Activated CD4-positive, alpha-beta T cell treated with anti-CD3 and anti-CD28 coated beads for 36 hours (primary cell): ENCODE data around the gene NAV2. TPM values are rescaled to one million over a fixed set of nuclear protein-coding genes. Genes with fewer than 3 reads are reported as not detected.
"Not testable (repeated sequence)": the region's sequence is repeated elsewhere in the genome, so short reads cannot be mapped to it uniquely, and the experiment has no call there.

Experiments
- ATAC-seq: fragments of 200-7000 bp; cut with Tn5 transposase; one replicate; pipeline ENCODE4 v1.10.0; 2021; ENCODE audit warnings: mild to moderate bottlenecking, moderate library complexity
- CTCF ChIA-PET: fragments of 350-600 bp; sonication (Branson Sonifier 250); formaldehyde crosslinking; loops from one replicate; lab custom pipeline; 2021; ENCODE audit warnings: antibody characterized with exemption; lab: Charles Lee
- POLR2A ChIA-PET: fragments of 350-600 bp; sonication (Branson Sonifier 250); formaldehyde crosslinking; loops from one replicate; lab custom pipeline; 2021; ENCODE audit warnings: antibody characterized with exemption, inconsistent platforms; lab: Charles Lee
- DNase-seq: peaks from one replicate; pipeline ENCODE4 v3.0.0-alpha.2; 2020
- H3K27ac Mint-ChIP-seq: one replicate; pipeline ENCODE4 v1.8.0; 2021; ENCODE audit warnings: mixed read lengths
- H3K27me3 Mint-ChIP-seq: one replicate; pipeline ENCODE4 v1.8.0; 2021; ENCODE audit warnings: mixed read lengths
- H3K36me3 Mint-ChIP-seq: one replicate; pipeline ENCODE4 v1.8.0; 2021; ENCODE audit warnings: low read depth, mixed read lengths
- H3K4me1 Mint-ChIP-seq: one replicate; pipeline ENCODE4 v1.8.0; 2021; ENCODE audit warnings: mixed read lengths
- H3K4me3 Mint-ChIP-seq: one replicate; pipeline ENCODE4 v1.8.0; 2021; ENCODE audit warnings: mild to moderate bottlenecking, moderate library complexity, mixed read lengths
- H3K9me3 Mint-ChIP-seq: one replicate; pipeline ENCODE4 v1.8.0; 2021; ENCODE audit warnings: low read depth, mixed read lengths
- intact Hi-C, 2 experiments: fragments of 100-400 bp; cut with DNase I in 1 of 2; cut with micrococcal nuclease in 1 of 2; formaldehyde crosslinking; loops; one replicate each; pipeline versions ENCODE4 v1.14.2 to v1.15.1; 2022 to 2024; cut with DNase I, micrococcal nuclease
- total RNA-seq, 2 experiments: library from RNA; stranded (reverse); gene quantifications; one replicate each; pipeline ENCODE4 v1.2.3, GENCODE V29; 2021

The NAV2 gene
- total RNA-seq, 2 experiments from 2014 or later, result 0.54 to 0.55 TPM

DNA sequence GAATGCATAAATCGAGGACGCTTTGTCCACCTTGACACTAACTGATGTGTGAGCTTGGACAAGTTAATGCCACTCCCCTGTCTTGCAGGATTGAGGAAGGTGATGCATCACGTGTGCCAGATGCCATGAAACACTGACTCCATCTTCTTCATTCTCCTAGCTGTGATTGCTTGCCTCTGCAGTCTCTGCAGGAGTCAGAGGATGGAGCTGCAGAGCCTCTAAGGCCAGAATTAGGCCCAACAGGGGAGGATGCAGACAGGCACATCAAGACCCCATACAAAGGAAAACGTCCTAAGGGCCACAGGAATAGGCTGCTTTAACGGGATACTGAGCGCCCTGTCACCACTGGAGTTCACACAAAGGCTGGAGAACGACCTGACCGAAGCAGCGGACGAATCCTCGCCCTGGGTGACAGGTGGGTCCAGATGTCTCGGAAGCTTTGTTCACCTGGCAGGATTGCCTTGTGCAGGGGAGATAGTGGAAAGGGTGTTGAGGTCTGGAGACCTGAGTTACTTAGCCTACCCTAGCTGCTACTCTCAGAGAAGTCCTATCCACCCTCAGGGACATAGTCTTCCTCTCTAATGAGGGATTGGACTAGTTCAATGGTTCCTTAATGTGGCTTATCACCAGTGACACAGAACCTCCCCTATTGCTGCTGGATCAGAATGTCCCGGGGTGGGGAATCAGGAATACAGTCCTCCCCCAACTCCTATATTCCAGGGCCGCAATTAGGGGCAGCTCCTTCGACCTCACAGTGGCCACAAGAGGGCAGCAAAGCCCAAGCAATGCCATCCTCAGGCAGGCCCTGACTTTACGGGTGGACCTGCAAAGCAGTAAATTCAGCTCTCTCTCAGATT is 415.3 kb downstream of the NAV2 start:
- intact Hi-C loops, result loop anchor here (1.0 to 5.0 kb wide), 5 partner anchors 209 to 545 kb away; no protein-coding TSS in a partner anchor
- ChIA-PET POLR2A (no interaction called here), CTCF (interaction anchor here (0.5 to 3.4 kb wide), 42 partner anchors 9 to 1053 kb away, joined by 3 to 109 read pairs (median 4); no protein-coding TSS in a partner anchor)
- DNase-seq (peak; percentile 88), ATAC-seq (peak; percentile 83)
- peaks cover 10% of the 10 kb centered on the region for H3K4me1 Mint-ChIP-seq
- H3K27me3 Mint-ChIP-seq, result peaks cover 10% of the 10 kb centered on the region
- no peaks in the 10 kb centered on the region for H3K36me3 Mint-ChIP-seq
- H3K9me3 Mint-ChIP-seq, result no peaks in the 10 kb centered on the region
- no peak overlapping the region for H3K27ac Mint-ChIP-seq
- no peak overlapping the region for H3K4me3 Mint-ChIP-seq

DNA sequence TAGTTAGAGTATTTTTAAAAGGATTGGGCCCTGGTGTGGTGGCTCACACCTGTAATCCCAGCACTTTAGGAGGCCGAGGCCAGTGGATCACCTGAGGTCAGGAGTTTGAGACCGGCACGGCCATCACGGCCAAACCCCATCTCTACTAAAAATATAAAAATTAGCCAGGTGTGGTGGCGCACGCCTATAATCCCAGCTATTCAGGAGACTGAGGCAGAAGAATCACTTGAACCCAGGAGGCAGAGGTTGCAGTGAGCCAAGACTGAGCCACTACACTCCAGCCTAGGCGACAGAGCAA is 415.8 kb downstream of the NAV2 start:
- Mint-ChIP-seq H3K4me1 (peaks cover 10% of the 10 kb centered on the region), H3K27me3 (peaks cover 11% of the 10 kb centered on the region)
- POLR2A ChIA-PET, H3K9me3 Mint-ChIP-seq, H3K36me3 Mint-ChIP-seq, ATAC-seq, DNase-seq, H3K27ac Mint-ChIP-seq, H3K4me3 Mint-ChIP-seq: not testable (repeated sequence)
- intact Hi-C loops, result loop anchor here (1.0 to 5.0 kb wide), 5 partner anchors 209 to 544 kb away; no protein-coding TSS in a partner anchor
- CTCF ChIA-PET, result interaction anchor here (0.6 to 3.4 kb wide), 33 partner anchors 9 to 1054 kb away, joined by 3 to 109 read pairs (median 5); no protein-coding TSS in a partner anchor

DNA sequence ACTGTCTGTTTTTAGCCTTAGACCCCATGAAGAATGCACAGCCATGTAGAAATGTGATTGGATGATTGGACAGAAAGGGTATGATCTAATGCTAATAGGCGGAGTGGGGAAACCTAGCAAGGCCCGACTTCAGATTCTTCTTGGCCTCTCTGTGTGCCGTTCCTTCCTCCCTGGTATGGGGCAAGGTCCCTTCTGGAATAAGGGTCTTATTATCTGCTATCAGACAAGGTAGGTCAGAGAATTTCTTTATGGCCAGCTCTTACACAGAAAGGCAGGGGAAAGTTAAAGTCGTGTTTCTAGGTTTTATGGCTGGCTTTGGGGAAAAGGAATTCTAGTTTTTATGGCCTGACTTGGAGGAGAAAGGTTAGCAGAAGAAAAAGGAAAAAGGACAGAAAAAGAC is 417.0 kb downstream of the NAV2 start:
- ChIA-PET CTCF (interaction anchor here (0.5 to 3.4 kb wide), 9 partner anchors 12 to 1791 kb away, joined by 3 to 109 read pairs (median 10); no protein-coding TSS in a partner anchor), POLR2A (no interaction called here)
- Mint-ChIP-seq H3K4me3 (no peak overlapping the region), H3K9me3 (no peaks in the 10 kb centered on the region), H3K27me3 (peaks cover 21% of the 10 kb centered on the region), H3K36me3 (no peaks in the 10 kb centered on the region), H3K4me1 (peaks cover 10% of the 10 kb centered on the region), H3K27ac (no peak overlapping the region)
- no peak for ATAC-seq
- intact Hi-C loops, result loop anchor here (2.0 to 5.0 kb wide), 3 partner anchors 192 to 543 kb away; no protein-coding TSS in a partner anchor
- no peak for DNase-seq

DNA sequence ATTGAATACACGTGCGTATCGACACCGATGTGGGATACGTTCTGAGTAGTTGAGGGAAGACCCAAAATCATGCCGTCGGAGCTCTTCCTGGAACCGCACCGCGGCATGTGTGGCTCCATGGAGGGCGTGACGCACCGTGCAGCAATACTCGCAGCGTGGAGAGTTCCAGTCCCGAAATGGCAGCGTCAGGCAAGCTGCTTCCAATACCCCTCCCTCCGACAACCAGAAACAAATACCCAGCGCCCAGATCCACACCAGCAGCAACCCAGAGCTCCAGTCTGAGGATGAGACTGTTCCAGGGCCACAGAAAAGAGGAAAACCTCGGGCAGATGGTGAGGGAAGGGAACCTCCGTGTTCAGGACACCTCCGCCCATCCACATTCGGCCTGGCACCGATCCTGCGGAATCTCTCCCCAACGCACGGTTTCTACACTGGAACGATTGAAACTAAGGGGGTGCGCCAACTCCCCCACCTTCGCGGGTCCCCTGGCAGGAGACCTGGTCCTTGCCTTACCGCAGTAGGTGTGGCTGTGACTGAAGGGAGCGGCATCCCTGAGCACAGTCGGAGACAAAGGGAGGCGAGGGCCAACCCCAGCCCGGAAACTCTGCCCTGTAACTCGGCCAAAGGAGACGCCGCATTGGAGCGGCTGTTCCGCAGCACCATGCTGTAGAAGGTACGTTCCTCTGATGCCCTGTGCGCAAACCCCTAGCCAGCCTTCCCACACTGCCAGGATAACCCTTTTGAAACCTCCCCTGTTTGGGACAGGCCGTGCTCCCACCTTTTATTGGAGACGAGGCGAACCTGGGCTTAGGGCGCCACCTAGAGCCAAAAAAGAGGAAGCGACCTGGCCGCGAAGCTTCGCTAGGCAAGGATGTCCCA is 419.4 kb downstream of the NAV2 start:
- ATAC-seq (peak; percentile 55), DNase-seq (peak; percentile 68)
- no peak overlapping the region for H3K27ac Mint-ChIP-seq
- no peaks in the 10 kb centered on the region for H3K9me3 Mint-ChIP-seq
- H3K4me3 Mint-ChIP-seq, result peak overlapping the region; percentile 50
- ChIA-PET CTCF (interaction anchor here (0.5 to 3.5 kb wide), 38 partner anchors 7 to 825 kb away, joined by 3 to 52 read pairs (median 4); partner anchors contain the start of gene HTATIP2), POLR2A (no interaction called here)
- H3K27me3 Mint-ChIP-seq, result peaks cover 21% of the 10 kb centered on the region
- no peaks in the 10 kb centered on the region for H3K36me3 Mint-ChIP-seq
- intact Hi-C loops, result loop anchor here (1.0 to 5.0 kb wide), 3 partner anchors 181 to 195 kb away; no protein-coding TSS in a partner anchor
- peaks cover 10% of the 10 kb centered on the region for H3K4me1 Mint-ChIP-seq

DNA sequence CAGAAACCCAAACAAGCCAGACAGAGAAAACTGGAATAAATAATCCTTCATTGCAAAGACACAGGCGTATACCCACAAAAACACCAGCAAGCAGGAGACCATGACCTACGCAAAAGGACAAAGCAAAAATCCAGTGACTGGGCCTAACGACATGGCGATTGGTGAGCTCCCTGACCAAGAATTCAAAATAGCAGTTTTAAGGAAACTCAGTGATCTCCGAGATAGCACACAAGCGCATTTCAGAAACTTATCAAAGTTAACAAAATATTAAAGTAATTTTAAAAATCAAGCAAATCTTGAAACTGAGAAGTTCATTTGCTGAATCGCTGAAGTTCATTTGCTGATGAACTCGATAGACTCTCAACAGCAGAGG is 420.0 kb downstream of the NAV2 start:
- ChIA-PET POLR2A (interaction anchor here (0.5 kb wide), 1 partner anchor 206 kb away, joined by 3 read pairs; no protein-coding TSS in a partner anchor), CTCF (interaction anchor here (0.6 to 3.5 kb wide), 32 partner anchors 8 to 513 kb away, joined by 3 to 52 read pairs (median 4); partner anchors contain the start of gene HTATIP2)
- Mint-ChIP-seq H3K27me3 (peaks cover 21% of the 10 kb centered on the region), H3K27ac (no peak overlapping the region), H3K9me3 (no peaks in the 10 kb centered on the region), H3K36me3 (no peaks in the 10 kb centered on the region), H3K4me3 (peak overlapping the region; percentile 50), H3K4me1 (peaks cover 10% of the 10 kb centered on the region)
- ATAC-seq (no peak), DNase-seq (no peak)
- intact Hi-C loops, result loop anchor here (1.0 to 5.0 kb wide), 3 partner anchors 181 to 195 kb away; no protein-coding TSS in a partner anchor

DNA sequence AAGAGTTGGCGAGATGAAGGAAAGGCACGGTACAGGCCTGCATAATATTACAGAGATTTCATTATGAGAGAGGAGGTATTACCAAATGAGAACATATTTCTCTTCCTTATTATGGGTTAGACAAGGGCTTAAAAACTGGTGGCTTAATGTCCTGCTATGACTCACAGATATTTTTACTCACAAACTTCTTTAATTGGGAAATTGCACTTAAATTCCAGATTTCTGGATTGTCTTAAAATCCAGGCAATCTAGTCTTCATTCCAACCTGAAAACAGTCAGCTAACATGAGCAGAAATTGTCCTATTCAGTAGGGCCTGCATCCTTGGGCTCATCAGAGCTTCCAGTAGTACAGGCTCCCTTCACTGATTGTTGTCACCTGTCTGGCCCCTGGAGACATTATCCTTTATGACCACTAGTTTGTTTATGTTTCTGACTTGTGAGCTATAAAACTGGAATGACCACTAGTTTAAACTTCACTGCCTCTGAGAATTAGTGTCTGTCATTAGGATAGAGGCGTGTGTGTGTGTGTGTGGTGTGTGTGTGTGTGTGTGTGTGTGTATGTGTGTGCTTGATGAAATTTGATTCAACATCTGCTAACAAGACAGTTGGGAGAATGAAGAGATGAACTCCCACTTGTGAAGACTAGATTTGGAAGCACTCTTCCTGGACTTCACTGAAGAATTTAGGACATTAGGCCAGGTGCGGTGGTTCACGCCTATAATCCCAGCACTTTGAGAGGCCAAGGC is 422.5 kb downstream of the NAV2 start:
- no peak for ATAC-seq
- CTCF ChIA-PET, result interaction anchor here (1.3 kb wide), 1 partner anchor 475 kb away, joined by 3 read pairs; no protein-coding TSS in a partner anchor
- DNase-seq, result no peak
- Mint-ChIP-seq H3K27me3 (peaks cover 37% of the 10 kb centered on the region), H3K9me3 (no peaks in the 10 kb centered on the region), H3K36me3 (no peaks in the 10 kb centered on the region), H3K4me1 (peaks cover 10% of the 10 kb centered on the region), H3K27ac (no peak overlapping the region), H3K4me3 (no peak overlapping the region)
- intact Hi-C loops, result loop anchor here in 1 of 2 experiments (5.0 kb wide), 1 partner anchor 198 kb away; no protein-coding TSS in a partner anchor
- POLR2A ChIA-PET, result no interaction called here

DNA sequence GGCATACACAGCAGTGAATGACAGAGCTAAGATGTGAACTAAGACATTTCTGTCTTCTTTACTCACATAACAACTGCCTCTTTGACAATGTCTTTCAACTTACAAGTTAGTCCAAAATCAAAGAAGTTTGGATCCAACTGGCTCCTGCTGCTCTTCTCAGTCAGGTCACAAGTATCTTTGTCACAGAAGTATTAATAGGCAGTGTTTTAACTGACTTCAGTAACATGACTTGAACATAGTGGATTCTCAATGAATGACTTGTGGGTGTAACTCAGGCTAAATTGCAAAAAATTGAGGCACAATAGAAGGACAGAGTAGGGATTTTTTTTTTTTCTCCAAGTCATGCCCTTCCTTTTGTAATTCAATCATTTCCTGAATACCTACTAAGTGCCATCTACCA is 425.0 kb downstream of the NAV2 start:
- Mint-ChIP-seq H3K27me3 (peaks cover 39% of the 10 kb centered on the region), H3K36me3 (no peaks in the 10 kb centered on the region), H3K4me1 (no peaks in the 10 kb centered on the region), H3K27ac (no peak overlapping the region), H3K4me3 (no peak overlapping the region), H3K9me3 (no peaks in the 10 kb centered on the region)
- intact Hi-C loops, result no loop called here
- CTCF ChIA-PET, result interaction anchor here (0.6 to 1.6 kb wide), 4 partner anchors 9 to 215 kb away, joined by 3 to 6 read pairs (median 4); no protein-coding TSS in a partner anchor
- POLR2A ChIA-PET, result no interaction called here
- ATAC-seq (no peak), DNase-seq (no peak)

DNA sequence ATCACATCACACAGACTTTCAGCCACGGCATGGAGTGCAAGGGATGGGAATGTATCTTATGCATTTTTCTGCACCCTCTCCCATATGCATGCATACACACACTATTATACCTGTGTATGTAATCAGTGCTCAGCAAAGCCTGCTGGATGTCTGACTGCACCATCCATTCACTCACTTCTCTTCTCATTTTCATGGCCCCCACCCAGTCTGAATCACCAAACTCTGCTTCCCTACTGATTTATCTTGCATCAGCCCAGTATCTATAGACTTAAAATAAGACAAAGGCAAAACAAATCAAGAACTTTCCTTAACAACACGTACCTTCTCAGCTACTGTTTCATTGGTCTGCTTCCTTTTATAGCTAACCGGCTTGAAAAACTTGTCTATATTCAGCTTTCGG is 426.1 kb downstream of the NAV2 start:
- ChIA-PET CTCF (no interaction called here), POLR2A (no interaction called here)
- no peak overlapping the region for H3K27ac Mint-ChIP-seq
- no peaks in the 10 kb centered on the region for H3K9me3 Mint-ChIP-seq
- no peaks in the 10 kb centered on the region for H3K4me1 Mint-ChIP-seq
- ATAC-seq (no peak), DNase-seq (no peak)
- peaks cover 33% of the 10 kb centered on the region for H3K27me3 Mint-ChIP-seq
- H3K4me3 Mint-ChIP-seq, result no peak overlapping the region
- intact Hi-C loops, result no loop called here
- H3K36me3 Mint-ChIP-seq, result no peaks in the 10 kb centered on the region

DNA sequence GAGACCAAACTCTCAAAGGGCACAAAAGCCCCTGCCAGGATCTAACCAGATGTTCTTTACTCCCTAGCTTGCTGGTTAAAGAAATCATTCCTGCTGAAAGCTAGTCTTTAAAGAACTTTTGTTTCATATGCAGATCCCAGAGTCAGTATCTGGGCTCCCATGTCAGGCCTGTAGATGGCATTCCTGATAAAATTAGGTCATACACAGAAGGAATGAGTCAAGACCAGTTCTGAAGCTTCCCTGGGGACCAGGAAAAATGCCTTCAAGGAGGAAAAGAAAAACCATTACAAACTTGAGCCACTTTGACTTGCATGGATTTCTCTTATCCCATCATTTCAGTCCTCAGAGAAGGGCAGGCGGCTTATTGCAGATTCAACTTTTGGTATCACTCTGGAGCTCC is 441.7 kb downstream of the NAV2 start:
- H3K27ac Mint-ChIP-seq, result no peak overlapping the region
- DNase-seq, result no peak
- POLR2A ChIA-PET, result no interaction called here
- peaks cover 4% of the 10 kb centered on the region for H3K9me3 Mint-ChIP-seq
- ATAC-seq, result no peak
- H3K4me1 Mint-ChIP-seq, result peaks cover 19% of the 10 kb centered on the region
- no peak overlapping the region for H3K4me3 Mint-ChIP-seq
- intact Hi-C loops, result no loop called here
- H3K36me3 Mint-ChIP-seq, result no peaks in the 10 kb centered on the region
- CTCF ChIA-PET, result interaction anchor here (0.7 to 2.3 kb wide), 8 partner anchors 10 to 200 kb away, joined by 3 to 20 read pairs (median 5); no protein-coding TSS in a partner anchor
- peaks cover 36% of the 10 kb centered on the region for H3K27me3 Mint-ChIP-seq

DNA sequence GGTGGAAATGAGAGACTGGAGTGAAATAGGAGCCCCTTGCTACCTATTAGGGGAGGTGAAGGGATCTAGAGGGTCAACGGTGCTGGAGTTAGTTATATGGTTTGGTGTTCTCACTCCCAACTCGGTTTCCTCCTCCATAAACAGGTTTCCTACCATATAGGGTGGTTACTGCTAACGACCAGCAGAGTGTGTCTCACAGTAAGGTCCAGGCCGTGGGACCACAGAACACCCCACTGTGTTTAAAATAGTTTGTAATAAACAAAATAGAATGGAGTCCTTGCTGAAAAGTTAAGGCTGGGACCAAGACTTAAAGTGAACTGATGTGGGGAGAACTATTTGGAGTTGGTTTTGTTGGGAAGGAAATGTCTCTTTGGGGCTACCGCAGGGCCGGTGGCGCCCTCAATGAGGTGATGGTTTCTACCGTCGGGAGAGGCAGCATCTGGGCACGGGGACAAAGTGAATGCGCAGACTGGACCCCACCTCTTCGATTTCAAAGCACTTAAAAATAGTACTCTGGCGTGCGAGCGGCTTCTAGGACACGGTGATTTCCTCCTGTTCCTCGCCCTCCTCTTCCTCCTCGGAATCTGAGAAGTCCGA is 443.1 kb downstream of the NAV2 start:
- peaks cover 19% of the 10 kb centered on the region for H3K4me1 Mint-ChIP-seq
- ChIA-PET CTCF (interaction anchor here (1.3 to 2.7 kb wide), 5 partner anchors 9 to 27 kb away, joined by 5 to 20 read pairs (median 9); no protein-coding TSS in a partner anchor), POLR2A (no interaction called here)
- DNase-seq (no peak), ATAC-seq (no peak)
- H3K9me3 Mint-ChIP-seq, result peaks cover 4% of the 10 kb centered on the region
- H3K27me3 Mint-ChIP-seq, result peaks cover 45% of the 10 kb centered on the region
- peak overlapping the region; percentile 50 for H3K4me3 Mint-ChIP-seq
- intact Hi-C loops, result no loop called here
- no peaks in the 10 kb centered on the region for H3K36me3 Mint-ChIP-seq
- H3K27ac Mint-ChIP-seq, result no peak overlapping the region
